GM20431 (cell line): ENCODE results near the gene CD163L1.
"Not testable (repeated sequence)": the region's sequence is repeated elsewhere in the genome, so short reads cannot be mapped to it uniquely, and the experiment has no call there.

Source experiments
- in situ Hi-C: fragments of 300-500 bp; cut with MseI, MboI; formaldehyde crosslinking; loops from one replicate; pipeline ENCODE4 v1.15.0; 2020; ENCODE audit warnings: low sequenced_read_pairs; ENCODE audit not compliant: unreplicated experiment

Gene CD163L1

DNA sequence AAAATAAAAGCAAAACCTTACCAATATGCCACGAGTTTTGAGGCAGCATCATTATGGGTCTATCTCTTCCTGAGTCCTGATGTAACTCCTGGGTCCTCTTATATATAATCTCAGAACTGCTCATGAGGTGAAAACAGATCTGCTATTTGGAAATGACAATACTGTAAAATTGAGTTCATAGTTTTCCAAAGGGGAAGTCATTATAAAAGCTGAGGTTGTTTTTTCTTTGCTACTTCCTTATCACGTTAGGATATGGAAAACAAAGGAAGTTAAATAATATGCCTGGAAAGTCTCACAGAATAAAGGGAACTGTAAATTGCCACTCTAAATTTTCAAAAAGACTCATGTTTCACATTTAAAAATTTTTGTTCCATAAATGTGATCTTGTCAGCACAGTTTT lies at the start of gene CD163L1:
Gene CD163L1 (minus strand): TSS at position 78 of the 400 bp plus-strand sequence. CDS start 26 bp downstream, at position 52.
- in situ Hi-C loops: no loop called here

DNA sequence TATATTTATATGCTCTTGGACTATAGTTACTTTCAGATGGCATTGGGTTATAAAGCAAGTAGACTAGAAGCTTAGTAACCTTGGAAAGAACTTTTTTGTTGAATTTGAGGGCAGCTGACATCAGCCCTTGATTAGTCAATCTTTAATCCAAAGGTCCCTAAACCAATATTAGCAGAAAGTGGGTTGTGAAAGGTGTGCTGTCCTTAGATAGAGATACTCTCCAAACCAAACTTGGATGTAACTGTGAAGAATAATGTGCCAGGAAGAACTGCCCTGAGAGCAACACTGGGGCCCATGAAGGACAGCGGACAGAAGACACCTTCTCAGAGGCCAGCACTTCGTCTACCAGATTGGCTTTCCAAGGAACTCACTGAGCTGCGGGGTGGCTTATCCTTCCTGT lies 49.1 kb upstream of the CD163L1 start:
- in situ Hi-C loops: no loop called here

DNA sequence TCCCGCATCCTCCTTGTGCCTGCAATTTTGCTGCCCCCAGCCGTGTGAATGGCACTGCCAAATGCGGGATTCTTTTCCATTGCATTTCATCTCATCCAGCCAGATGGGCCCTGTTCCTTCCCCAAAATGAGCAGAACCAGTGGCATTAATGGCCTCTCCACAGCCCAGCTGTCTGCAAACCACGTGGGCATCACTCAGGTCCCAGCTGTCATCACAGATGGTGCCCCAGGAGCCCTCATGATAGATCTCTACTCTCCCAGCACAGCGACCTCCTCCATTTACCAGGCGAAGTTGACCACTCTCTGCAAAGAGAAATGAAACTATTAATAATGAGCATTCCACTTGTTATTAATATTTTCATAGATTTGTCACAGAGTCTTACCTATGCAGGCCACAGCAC lies 42.6 kb upstream of the CD163L1 start:
- in situ Hi-C loops: no loop called here

DNA sequence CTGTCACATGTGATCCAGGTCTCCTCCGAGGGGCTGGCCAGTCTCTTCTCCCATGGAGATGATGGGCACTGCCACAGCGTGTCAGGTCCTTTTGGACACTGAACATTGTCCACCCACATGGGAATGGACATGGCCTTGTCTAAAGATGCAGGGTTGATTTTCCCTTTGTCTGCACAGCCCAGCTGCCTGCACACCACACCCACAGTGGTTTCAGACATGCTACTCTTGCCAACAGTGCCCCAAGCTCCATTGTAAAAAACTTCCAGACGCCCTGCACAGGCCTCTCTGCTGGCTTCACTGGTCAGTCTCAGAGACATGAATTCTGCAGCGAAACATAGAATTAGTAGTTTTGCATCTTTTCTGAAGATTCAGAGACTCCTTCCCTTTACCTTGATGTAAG lies 41.1 kb upstream of the CD163L1 start:
- in situ Hi-C loops: no loop called here

DNA sequence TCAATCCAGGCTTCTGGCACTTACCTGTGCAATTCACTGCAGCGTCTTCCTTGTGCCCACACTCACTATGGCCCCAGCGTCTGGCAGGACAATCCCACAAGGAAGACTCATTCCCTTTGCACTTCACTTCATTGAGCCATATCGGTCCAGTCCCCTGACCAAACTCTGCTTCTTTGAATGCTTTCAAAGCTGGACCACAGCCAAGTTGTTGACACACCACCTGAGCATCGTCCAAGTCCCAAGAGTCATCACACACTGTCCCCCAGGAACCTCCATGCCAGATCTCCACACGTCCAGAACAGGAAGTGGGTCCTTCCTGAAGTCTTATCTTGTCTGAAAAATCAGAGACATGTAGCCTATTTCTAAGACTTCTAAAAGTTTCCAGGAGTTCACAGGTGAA lies 39.4 kb upstream of the CD163L1 start:
- in situ Hi-C loops: no loop called here

DNA sequence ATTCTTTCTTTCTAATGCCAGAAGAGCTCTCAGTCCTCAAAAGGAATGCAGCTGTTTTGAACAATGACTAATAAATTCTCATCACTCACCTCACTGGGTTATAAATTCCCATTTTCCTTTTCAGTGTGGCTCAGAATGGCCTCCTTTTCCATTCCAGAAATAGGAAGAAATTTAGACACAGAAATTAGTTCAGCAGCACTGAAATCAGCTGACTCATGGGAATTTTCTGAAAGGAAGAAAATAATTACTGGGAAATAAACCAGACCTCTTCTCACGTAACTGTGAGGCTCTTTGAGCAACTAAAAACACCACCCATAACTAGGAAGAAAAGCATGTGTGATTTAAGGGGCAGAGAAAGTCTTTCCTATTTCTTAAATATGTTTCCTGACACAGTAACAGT lies 35.8 kb upstream of the CD163L1 start:
- in situ Hi-C loops: no loop called here

DNA sequence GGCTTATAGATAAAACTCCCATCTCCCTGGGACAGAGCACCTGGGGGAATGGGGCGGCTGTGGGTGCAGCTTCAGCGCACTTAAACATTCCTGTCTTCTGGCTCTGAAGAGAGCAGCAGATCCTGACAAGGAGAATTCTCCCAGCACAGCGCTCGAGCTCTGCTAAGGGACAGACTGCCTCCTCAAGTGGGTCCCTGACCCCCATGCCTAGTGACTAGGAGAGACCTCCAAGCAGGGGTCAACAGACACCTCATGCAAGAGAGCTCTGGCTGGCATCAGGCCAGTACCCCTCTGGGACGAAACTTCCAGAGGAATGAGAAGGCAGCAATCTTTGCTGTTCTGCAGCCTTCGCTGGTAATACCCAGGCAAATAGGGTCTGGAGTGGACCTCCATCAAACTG lies 28.1 kb upstream of the CD163L1 start:
- in situ Hi-C loops: loop anchor here (25.0 kb wide), 1 partner anchor 260 kb away; no protein-coding TSS in a partner anchor

DNA sequence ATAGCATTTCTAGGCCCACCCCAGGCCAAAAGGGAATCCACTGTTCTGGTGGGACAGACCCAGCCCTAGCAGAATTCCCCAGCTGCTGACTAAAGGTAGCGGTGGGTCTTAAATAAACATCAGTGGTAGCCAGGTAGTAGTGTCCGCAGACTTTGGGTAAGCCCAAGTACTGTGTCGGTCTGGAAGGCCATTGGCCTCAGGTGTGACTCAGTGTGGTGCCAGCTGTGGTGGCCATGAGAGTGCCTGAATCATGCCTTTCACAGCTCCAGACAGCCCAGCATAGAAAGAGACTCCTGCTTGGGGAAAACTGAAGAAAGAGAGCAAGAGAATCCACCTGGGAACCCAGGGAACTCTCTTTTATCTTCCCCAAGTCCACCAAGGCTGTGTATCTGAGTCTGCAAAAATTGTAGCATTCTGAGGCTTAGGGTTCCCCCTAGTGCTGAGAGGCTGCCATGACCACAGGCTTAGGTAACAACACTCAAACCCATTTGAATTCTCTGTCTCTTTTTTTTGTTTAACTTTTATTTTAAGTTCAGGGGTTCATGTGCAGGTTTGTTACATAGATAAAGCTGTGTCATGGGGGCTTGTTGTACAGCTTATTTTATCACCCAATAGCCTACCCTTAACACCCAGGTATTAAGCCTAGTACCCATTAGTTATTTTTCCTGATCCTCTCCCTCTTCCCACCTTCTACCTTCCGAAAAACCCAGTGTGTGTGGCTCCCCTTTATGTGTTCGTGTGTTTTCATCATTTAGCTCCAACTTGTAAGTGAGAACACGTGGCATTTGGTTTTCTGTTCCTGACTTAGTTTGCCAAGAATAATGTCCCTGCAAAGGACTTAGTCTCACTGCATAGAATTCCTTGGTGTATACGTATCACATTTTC lies 16.7 kb upstream of the CD163L1 start:
- in situ Hi-C loops: loop anchor here (25.0 kb wide), 1 partner anchor 248 kb away; no protein-coding TSS in a partner anchor

DNA sequence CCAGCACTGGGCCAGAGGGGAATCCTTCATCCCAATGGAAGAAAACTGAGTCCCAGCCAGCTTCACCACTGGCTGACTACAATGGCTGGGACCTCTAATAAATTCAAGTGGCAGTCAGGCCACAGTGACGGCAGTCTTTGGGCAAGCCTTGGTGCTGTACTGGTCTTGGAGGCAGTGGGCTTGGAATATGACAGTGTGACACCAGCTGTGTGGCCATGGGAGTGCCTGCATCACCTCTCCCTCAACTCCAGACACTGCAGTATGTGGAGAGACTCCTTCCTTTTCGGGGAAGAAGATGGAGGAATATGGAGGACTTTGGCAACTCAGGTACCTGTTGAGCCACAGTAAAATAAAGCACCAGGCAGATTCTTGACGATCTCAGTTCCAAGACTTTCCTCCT lies 16.0 kb upstream of the CD163L1 start:
- in situ Hi-C loops: loop anchor here (25.0 kb wide), 1 partner anchor 248 kb away; no protein-coding TSS in a partner anchor

DNA sequence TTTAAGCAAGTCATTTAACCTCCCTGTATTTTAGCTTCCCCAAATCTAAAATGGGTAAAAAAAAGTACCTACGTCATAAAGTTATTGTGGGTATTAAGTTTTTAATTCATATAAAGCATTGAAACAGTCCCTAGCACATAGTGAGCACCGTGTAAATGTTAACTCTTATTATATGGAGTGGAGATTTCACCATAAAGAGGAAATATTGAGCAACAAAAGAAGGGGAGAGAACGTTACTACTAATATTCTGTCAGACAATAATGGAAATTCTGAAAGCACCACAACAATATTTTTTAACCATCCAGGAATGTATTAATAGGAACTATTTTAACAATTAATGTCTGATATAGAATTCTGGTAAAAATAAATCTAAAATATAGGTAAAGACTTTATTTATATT lies 7.8 kb upstream of the CD163L1 start:
- in situ Hi-C loops: loop anchor here (25.0 kb wide), 1 partner anchor 239 kb away; no protein-coding TSS in a partner anchor

DNA sequence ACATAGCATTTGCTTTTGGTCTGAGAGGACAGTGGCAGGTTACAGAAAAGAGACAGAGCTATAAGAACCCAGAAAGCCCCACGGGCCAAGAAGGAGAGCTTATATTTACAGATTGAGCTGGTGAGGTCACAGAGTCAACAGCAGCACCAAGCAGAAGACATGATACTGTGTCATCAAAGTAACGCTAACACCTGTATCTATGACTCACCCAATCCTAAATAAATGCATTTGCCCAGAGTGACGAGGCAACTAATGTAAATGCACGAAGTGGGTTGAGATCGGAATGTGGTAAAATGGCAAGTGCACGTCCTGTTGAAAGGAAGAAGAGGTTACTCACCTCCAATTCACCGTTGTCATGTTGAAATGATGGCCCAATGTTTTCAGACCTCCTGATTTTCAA lies 6.7 kb upstream of the CD163L1 start:
- in situ Hi-C loops: loop anchor here (25.0 kb wide), 1 partner anchor 238 kb away; no protein-coding TSS in a partner anchor

DNA sequence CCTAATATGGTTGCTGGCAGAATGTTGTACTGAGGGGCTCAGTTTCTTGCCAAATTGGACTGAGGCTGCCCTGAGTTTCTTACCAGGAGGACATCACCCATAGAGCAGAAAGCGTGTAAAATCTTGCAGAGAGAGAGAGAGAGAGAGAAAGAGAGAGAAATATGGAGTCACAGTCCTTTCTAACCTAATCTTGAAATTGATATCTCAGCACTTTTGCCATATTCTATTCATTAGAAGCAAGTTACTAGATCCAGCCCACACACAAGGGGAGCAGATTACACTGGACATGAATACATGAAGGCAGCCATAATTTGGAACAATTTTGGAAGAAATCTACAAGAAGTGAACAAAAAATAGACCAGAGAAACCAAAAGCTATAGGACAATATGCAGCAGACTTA lies 4.1 kb upstream of the CD163L1 start:
- in situ Hi-C loops: no loop called here

DNA sequence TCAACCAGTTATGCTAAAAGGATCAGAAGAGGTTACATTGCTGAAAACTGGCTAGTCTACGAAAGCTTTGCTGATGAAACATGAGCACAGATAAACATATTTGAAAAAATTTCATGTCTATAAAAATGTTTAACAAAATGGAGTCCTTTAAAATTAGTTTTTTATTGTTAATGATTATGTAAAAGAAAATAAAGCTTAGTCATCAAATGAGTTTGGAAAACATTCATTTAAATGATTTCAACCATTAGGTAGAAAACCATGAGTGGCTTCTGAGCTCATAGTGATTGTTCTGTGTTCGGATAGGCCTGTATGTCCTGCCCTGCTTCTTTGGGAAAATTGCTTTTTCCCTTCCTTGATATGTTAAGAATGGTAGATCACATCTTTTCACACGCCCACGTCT lies 584 bp upstream of the CD163L1 start:
- in situ Hi-C loops: no loop called here

DNA sequence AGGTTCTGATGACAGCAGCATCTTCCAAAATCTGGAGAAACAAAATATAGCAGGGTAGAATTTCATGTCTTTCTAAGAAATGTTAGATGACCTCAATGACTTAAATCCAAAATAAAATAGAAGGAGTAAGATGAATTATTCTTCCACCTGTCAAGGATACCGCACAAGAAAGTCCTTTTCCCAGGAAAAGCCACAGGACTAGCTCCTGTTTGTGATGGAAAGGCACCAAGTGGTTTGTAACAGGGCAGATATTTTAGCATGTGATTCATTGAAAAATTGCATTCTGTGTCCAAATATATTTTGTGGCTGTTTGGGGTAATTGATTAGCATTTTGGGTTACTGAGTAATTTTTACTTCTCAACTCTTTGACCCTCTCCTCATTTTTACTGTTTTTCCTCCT lies 2.7 kb downstream of the CD163L1 start:
- in situ Hi-C loops: no loop called here

DNA sequence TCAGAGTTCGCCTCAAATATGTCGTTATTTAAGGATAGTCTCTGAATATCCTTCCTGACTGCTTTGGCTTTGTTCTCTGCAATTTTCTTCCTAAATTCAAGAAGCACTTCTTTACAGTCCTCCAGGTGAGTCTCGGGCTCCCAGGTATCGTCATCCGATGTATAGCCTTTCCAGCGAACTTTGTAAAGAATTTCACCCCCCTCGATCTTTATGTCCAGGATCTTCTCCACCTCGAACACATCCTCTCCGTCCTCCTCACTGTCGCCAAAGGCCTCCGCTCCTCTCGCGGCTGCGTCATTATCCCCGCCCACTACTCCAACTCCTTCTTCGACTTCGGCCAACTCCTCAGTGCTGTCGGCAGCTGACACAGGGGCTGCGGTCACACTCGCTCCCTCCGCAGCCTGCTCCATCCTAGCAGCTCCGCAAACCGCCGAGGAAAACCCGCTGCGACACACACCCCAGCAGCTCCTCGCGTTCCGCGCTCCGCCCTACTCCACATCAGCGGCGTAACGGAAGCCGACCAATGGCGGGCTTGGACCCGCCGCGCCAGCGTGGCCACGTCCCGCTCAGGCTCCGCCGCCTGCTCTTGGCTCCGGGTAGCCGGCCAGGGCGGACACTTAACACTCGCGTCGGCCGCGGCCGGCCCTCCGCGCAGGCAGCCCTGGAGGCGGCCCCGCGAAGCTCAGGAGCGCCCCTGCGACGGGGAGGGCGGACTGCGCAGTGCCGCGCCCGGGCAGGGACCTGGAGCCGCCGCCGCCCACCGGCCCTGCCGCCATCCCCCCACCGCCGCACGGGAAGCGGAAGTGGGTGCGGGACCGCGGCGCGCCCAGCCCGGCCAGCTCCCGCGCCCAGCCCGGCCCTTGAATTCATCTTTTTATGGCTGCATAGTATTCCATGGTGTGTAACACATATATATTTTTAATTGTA lies 4.1 kb downstream of the CD163L1 start:
- in situ Hi-C loops: no loop called here

DNA sequence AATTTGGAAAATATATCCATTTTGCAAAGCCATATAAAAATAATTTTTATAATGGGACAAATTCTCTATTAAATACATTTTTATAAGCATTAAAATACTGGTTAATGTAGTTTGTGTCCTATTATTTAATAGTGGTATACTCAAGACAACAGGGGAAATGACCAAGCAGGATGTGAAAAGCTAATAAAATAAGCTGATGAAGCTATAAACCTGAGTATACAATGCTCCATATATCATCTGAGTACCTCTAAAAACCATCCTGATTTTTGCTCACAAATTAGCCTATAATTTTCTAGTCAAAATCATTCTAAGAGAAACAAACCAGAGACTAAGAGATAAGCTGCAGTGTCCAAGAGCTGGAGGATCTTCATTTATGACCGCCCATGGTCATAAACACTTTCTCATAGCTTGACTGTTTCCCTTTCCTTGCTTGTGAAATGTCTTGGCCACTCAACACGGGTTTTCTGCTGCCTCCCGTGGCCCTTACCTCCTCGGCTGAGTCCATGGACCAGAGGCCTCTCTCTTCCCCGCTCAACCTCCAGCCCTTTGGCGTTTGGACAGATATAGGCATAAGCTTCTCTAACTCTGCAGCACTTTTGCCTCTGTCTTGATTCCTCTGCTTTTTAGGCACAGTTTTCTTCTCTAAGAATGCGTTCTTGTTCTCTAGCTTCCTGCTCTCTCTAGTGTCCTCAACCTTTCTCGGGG lies 5.5 kb downstream of the CD163L1 start:
- in situ Hi-C loops: not testable (repeated sequence)

DNA sequence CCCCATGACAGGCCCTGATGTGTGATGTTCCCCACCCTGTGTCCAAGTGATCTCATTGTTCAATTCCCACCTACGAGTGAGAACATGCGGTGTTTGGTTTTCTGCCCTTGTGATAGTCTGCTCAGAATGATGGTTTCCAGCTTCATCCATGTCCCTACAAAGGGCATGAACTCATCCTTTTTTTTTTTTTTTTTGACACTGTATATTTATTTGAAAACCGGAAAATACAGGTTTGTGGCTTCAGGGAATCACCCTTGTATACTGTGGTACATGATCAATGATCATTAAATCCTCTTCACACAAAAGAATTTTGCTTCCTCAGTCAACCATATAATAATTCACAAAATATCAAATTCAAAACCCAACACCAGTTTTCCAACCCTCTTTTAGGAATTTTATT lies 6.5 kb downstream of the CD163L1 start:
- in situ Hi-C loops: not testable (repeated sequence)

DNA sequence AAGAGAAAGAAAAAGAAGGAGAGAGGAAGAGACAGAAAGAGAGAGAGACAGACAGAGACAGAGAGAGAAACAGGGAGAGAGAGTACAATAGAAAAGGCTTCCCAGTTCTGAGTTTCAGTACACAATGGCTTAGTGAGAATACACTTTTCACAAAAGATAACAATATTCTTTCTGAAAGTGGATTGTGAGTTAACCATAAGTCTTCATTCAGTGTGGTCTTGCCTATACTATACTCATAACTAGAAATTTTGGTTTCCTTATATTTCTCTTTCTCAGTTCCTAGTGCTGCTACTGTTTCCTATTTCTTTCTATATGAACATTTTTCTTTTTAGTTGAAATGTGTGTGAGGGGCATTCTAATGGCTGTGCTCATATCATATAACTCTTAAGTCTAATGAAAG lies 9.3 kb downstream of the CD163L1 start:
- in situ Hi-C loops: no loop called here

DNA sequence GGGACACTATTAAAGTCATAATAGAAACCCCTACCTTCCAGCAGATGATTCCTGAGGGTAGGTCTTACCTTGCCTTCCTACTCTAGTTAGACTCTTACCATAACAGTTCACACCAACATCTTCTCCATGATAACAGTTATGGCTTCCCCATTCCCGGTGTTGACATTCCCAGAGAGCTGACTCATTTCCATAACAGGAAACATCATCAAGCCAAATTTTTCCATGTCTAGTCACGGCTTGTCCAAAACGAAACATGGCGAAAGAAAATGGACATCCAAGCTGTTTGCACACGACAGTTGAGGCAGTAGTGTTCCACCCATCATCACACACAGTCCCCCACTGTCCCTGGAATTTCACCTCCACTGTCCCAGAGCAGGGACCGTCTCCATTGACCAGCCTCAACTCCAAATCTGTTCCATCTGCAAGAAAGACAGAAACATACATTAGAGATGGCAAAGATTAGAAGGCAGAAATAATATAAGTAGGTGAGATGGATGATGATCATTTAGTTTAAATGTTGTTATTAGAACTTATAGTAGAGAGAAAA lies 10.6 kb downstream of the CD163L1 start:
- in situ Hi-C loops: no loop called here
